ENCODE data around the gene ALDH18A1.

ALDH18A1 gene

GRCh38 chr10:95569368-95569767, 87.1 kb downstream of the ALDH18A1 start:
- no peak overlapping the region for H2AFZ ChIP-seq (ENCODE audit: low read length, unreplicated experiment)
- no peaks in the 10 kb centered on the region for H3K36me3 ChIP-seq (ENCODE audit: insufficient read depth, low read length)
- peaks cover 23% of the 10 kb centered on the region for H3K27me3 ChIP-seq (ENCODE audit: insufficient read depth, low read length)
- no peak overlapping the region for H3K27ac ChIP-seq (ENCODE audit: low read depth, low read length)
- no peaks in the 10 kb centered on the region for H3K4me1 ChIP-seq (ENCODE audit: control insufficient read depth, insufficient read depth, low read length, unreplicated experiment)
- no peak overlapping the region for H3K4me3 ChIP-seq (ENCODE audit: low read depth, low read length)
- H3K79me2 ChIP-seq (ENCODE audit: control insufficient read depth, insufficient read depth, low read length, unreplicated experiment) = no peaks in the 10 kb centered on the region

DNA sequence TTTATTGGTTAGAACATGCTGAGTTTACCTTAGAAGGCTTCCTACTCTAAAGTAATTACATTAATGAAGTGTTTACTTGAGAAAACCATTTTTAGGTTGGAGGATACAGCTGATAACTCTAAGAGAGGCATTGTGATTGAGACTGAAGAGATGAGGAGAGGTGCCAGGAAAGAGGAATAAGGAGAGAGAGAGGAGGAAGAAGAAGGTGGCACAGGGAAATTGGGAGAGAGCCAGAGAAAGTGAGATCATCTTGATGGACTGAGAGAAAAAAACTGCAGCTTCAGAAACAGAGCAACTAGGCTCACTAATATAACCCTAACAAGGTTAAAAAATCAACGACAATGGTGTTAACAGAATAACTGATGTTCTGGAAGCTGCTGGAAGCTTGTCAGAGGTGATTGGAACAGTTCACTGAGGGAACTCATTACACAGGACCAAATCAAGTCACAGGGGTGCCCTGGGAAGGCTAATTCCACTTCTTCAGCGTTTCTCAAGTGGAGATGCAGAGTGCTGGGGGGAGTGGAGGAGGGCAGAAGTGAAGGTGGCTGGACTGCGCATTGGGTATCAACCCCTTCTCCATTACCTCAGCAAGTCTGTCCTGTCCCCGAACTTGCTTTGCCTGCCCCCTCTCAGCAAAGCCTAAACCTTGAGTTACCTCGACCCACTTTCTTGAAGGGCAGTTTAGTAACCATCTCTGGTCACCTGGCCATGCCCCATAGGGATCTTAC, 88.4 kb downstream of the ALDH18A1 start:
- H3K4me1 ChIP-seq (ENCODE audit: control insufficient read depth, insufficient read depth, low read length, unreplicated experiment) = no peaks in the 10 kb centered on the region
- no peak overlapping the region for H3K4me3 ChIP-seq (ENCODE audit: low read depth, low read length)
- no peak overlapping the region for H3K27ac ChIP-seq (ENCODE audit: low read depth, low read length)
- no peak overlapping the region for H2AFZ ChIP-seq (ENCODE audit: low read length, unreplicated experiment)
- no peaks in the 10 kb centered on the region for H3K36me3 ChIP-seq (ENCODE audit: insufficient read depth, low read length)
- peaks cover 11% of the 10 kb centered on the region for H3K27me3 ChIP-seq (ENCODE audit: insufficient read depth, low read length)
- H3K79me2 ChIP-seq (ENCODE audit: control insufficient read depth, insufficient read depth, low read length, unreplicated experiment) = no peaks in the 10 kb centered on the region

- H3K27ac ChIP-seq (ENCODE audit: low read depth, low read length) = no peak overlapping the region
- no peak overlapping the region for H2AFZ ChIP-seq (ENCODE audit: low read length, unreplicated experiment)
- no peaks in the 10 kb centered on the region for H3K36me3 ChIP-seq (ENCODE audit: insufficient read depth, low read length)
- no peak overlapping the region for H3K4me3 ChIP-seq (ENCODE audit: low read depth, low read length)
- peaks cover 12% of the 10 kb centered on the region for H3K27me3 ChIP-seq (ENCODE audit: insufficient read depth, low read length)
- no peaks in the 10 kb centered on the region for H3K4me1 ChIP-seq (ENCODE audit: control insufficient read depth, insufficient read depth, low read length, unreplicated experiment)
- H3K79me2 ChIP-seq (ENCODE audit: control insufficient read depth, insufficient read depth, low read length, unreplicated experiment) = no peaks in the 10 kb centered on the region
Measured at GRCh38 chr10:95566136-95566535, 90.4 kb downstream of the ALDH18A1 start.

DNA sequence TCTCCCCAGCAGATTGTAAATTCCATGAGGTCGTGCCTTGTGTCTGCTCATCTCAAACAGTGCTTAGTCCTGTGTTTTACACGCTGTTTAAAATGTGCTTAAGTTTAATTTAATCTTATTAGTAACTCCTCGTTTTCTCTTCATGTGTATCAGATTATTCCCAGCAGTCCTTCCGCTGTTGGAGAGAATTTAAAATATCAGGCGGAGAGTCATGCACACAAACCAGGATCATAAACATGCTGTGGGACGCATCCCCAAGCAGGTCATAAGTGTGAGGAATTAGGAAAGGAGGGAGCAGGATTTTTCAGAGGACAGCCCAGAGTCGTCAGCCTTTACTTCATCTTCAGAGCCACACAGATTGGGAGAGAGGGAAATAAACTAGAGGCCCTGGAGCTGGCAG, 91.2 kb downstream of the ALDH18A1 start:
- no peak overlapping the region for H3K4me3 ChIP-seq (ENCODE audit: low read depth, low read length)
- no peaks in the 10 kb centered on the region for H3K4me1 ChIP-seq (ENCODE audit: control insufficient read depth, insufficient read depth, low read length, unreplicated experiment)
- no peaks in the 10 kb centered on the region for H3K36me3 ChIP-seq (ENCODE audit: insufficient read depth, low read length)
- peaks cover 9% of the 10 kb centered on the region for H3K27me3 ChIP-seq (ENCODE audit: insufficient read depth, low read length)
- H2AFZ ChIP-seq (ENCODE audit: low read length, unreplicated experiment) = no peak overlapping the region
- no peak overlapping the region for H3K27ac ChIP-seq (ENCODE audit: low read depth, low read length)
- H3K79me2 ChIP-seq (ENCODE audit: control insufficient read depth, insufficient read depth, low read length, unreplicated experiment) = no peaks in the 10 kb centered on the region

- H3K27me3 ChIP-seq (ENCODE audit: insufficient read depth, low read length) = peaks cover 15% of the 10 kb centered on the region
- no peaks in the 10 kb centered on the region for H3K4me1 ChIP-seq (ENCODE audit: control insufficient read depth, insufficient read depth, low read length, unreplicated experiment)
- no peaks in the 10 kb centered on the region for H3K36me3 ChIP-seq (ENCODE audit: insufficient read depth, low read length)
- no peak overlapping the region for H3K4me3 ChIP-seq (ENCODE audit: low read depth, low read length)
- H2AFZ ChIP-seq (ENCODE audit: low read length, unreplicated experiment) = no peak overlapping the region
- no peaks in the 10 kb centered on the region for H3K79me2 ChIP-seq (ENCODE audit: control insufficient read depth, insufficient read depth, low read length, unreplicated experiment)
- H3K27ac ChIP-seq (ENCODE audit: low read depth, low read length) = no peak overlapping the region
Measured at GRCh38 chr10:95564291-95564690, 92.2 kb downstream of the ALDH18A1 start.

- H2AFZ ChIP-seq (ENCODE audit: low read length, unreplicated experiment) = no peak overlapping the region
- H3K79me2 ChIP-seq (ENCODE audit: control insufficient read depth, insufficient read depth, low read length, unreplicated experiment) = no peaks in the 10 kb centered on the region
- peaks cover 28% of the 10 kb centered on the region for H3K27me3 ChIP-seq (ENCODE audit: insufficient read depth, low read length)
- H3K36me3 ChIP-seq (ENCODE audit: insufficient read depth, low read length) = no peaks in the 10 kb centered on the region
- H3K4me1 ChIP-seq (ENCODE audit: control insufficient read depth, insufficient read depth, low read length, unreplicated experiment) = no peaks in the 10 kb centered on the region
- no peak overlapping the region for H3K4me3 ChIP-seq (ENCODE audit: low read depth, low read length)
- H3K27ac ChIP-seq (ENCODE audit: low read depth, low read length) = no peak overlapping the region
Measured at GRCh38 chr10:95562341-95562965, 94.1 kb downstream of the ALDH18A1 start.

- peaks cover 31% of the 10 kb centered on the region for H3K27me3 ChIP-seq (ENCODE audit: insufficient read depth, low read length)
- H2AFZ ChIP-seq (ENCODE audit: low read length, unreplicated experiment) = no peak overlapping the region
- H3K36me3 ChIP-seq (ENCODE audit: insufficient read depth, low read length) = no peaks in the 10 kb centered on the region
- no peaks in the 10 kb centered on the region for H3K4me1 ChIP-seq (ENCODE audit: control insufficient read depth, insufficient read depth, low read length, unreplicated experiment)
- no peaks in the 10 kb centered on the region for H3K79me2 ChIP-seq (ENCODE audit: control insufficient read depth, insufficient read depth, low read length, unreplicated experiment)
- H3K4me3 ChIP-seq (ENCODE audit: low read depth, low read length) = peak overlapping the region; percentile 93; the same call in 1 of the 2 replicates
- H3K27ac ChIP-seq (ENCODE audit: low read depth, low read length) = no peak overlapping the region
Measured at GRCh38 chr10:95561864-95562177, 94.7 kb downstream of the ALDH18A1 start.

- Histone ChIP-seq H3K4me3 (ENCODE audit: low read depth, low read length) (peak within 1 kb of the TSS; percentile 93), H3K4me1 (ENCODE audit: control insufficient read depth, insufficient read depth, low read length, unreplicated experiment) (no peaks in the 10 kb centered on the region), H3K27ac (ENCODE audit: low read depth, low read length) (no peak within 1 kb of the TSS), H3K27me3 (ENCODE audit: insufficient read depth, low read length) (peaks cover 31% of the 10 kb centered on the region), H2AFZ (ENCODE audit: low read length, unreplicated experiment) (peak within 1 kb of the TSS; percentile 90), H3K36me3 (ENCODE audit: insufficient read depth, low read length) (no peaks in the 10 kb centered on the region), H3K79me2 (ENCODE audit: control insufficient read depth, insufficient read depth, low read length, unreplicated experiment) (no peaks in the 10 kb centered on the region)
Measured at GRCh38 chr10:95561177-95561863, 95.2 kb downstream of the ALDH18A1 start, which contains the start of gene SORBS1. Gene SORBS1 (minus strand): TSS chr10:95561371. CDS start chr10:95441135, 120,236 bp downstream.

GRCh38 chr10:95560278-95561176, 96.0 kb downstream of the ALDH18A1 start:
- no peak overlapping the region for H3K27ac ChIP-seq (ENCODE audit: low read depth, low read length)
- peak overlapping the region; percentile 93 for H3K4me3 ChIP-seq (ENCODE audit: low read depth, low read length)
- no peaks in the 10 kb centered on the region for H3K36me3 ChIP-seq (ENCODE audit: insufficient read depth, low read length)
- H3K79me2 ChIP-seq (ENCODE audit: control insufficient read depth, insufficient read depth, low read length, unreplicated experiment) = no peaks in the 10 kb centered on the region
- peaks cover 31% of the 10 kb centered on the region for H3K27me3 ChIP-seq (ENCODE audit: insufficient read depth, low read length)
- peak overlapping the region; percentile 90 for H2AFZ ChIP-seq (ENCODE audit: low read length, unreplicated experiment)
- H3K4me1 ChIP-seq (ENCODE audit: control insufficient read depth, insufficient read depth, low read length, unreplicated experiment) = no peaks in the 10 kb centered on the region

- Histone ChIP-seq H3K79me2 (ENCODE audit: control insufficient read depth, insufficient read depth, low read length, unreplicated experiment) (no peaks in the 10 kb centered on the region), H3K4me1 (ENCODE audit: control insufficient read depth, insufficient read depth, low read length, unreplicated experiment) (no peaks in the 10 kb centered on the region), H3K27ac (ENCODE audit: low read depth, low read length) (no peak overlapping the region), H3K27me3 (ENCODE audit: insufficient read depth, low read length) (peaks cover 31% of the 10 kb centered on the region), H3K36me3 (ENCODE audit: insufficient read depth, low read length) (no peaks in the 10 kb centered on the region), H3K4me3 (ENCODE audit: low read depth, low read length) (peak overlapping the region; percentile 93), H2AFZ (ENCODE audit: low read length, unreplicated experiment) (no peak overlapping the region)
Measured at GRCh38 chr10:95559896-95560277, 96.6 kb downstream of the ALDH18A1 start.

Measured in ACC112 (cell line).